Endothelial cell (in vitro differentiated cells): ENCODE results near the gene ENGASE. TPM values are rescaled to one million over a fixed set of nuclear protein-coding genes. Genes with fewer than 3 reads are reported as not detected.

Experiments used
- DNase-seq: peaks from one replicate; pipeline ENCODE4 v3.0.0; 2021; ENCODE audit warnings: low spot score
- H3K27ac Mint-ChIP-seq: one replicate; pipeline ENCODE4 v1.8.0; 2021; ENCODE audit warnings: mixed read lengths, inconsistent platforms; ENCODE audit not compliant: unreplicated experiment
- H3K27me3 Mint-ChIP-seq: one replicate; pipeline ENCODE4 v1.8.0; 2021; ENCODE audit warnings: mild to moderate bottlenecking, moderate library complexity, mixed read lengths, inconsistent platforms; ENCODE audit not compliant: unreplicated experiment
- H3K36me3 Mint-ChIP-seq: one replicate; pipeline ENCODE4 v1.8.0; 2021; ENCODE audit warnings: mild to moderate bottlenecking, low read depth, mixed read lengths, inconsistent platforms; ENCODE audit not compliant: unreplicated experiment
- H3K4me1 Mint-ChIP-seq: one replicate; pipeline ENCODE4 v1.8.0; 2021; ENCODE audit warnings: mild to moderate bottlenecking, mixed read lengths, inconsistent platforms; ENCODE audit not compliant: unreplicated experiment
- H3K4me3 Mint-ChIP-seq: one replicate; pipeline ENCODE4 v1.8.0; 2021; ENCODE audit warnings: mild to moderate bottlenecking, mixed read lengths, inconsistent platforms; ENCODE audit not compliant: unreplicated experiment
- H3K9me3 Mint-ChIP-seq: one replicate; pipeline ENCODE4 v1.8.0; 2021; ENCODE audit warnings: mixed read lengths, inconsistent platforms; ENCODE audit not compliant: unreplicated experiment
- CTCF ChIP-seq: fragments of 200-600 bp; sonication (generic); IDR thresholded peaks from one replicate; pipeline ENCODE4 v1.5.0; 2021; ENCODE audit warnings: antibody characterized with exemption; ENCODE audit not compliant: unreplicated experiment
- total RNA-seq: library from RNA; stranded (reverse); fragmentation: NEBNext Ultra II Directional; extraction: Animal tissue kit (Norgen Biotek cat#: 25700); gene quantifications from one replicate; pipeline ENCODE4 v1.2.1, GENCODE V29; 2021; ENCODE audit not compliant: unreplicated experiment

Gene ENGASE
- total RNA-seq, 1 donor from 2014 or later = 31.6 TPM

- Mint-ChIP-seq H3K36me3 (peaks cover 7% of the 10 kb centered on the region), H3K27me3 (peaks cover 20% of the 10 kb centered on the region), H3K4me1 (peaks cover 4% of the 10 kb centered on the region), H3K27ac (no peak overlapping the region), H3K9me3 (no peaks in the 10 kb centered on the region), H3K4me3 (no peak overlapping the region)
- DNase-seq = no peak
- no peak for TF ChIP-seq CTCF
Measured at GRCh38 chr17:79046197-79046915, 28.3 kb upstream of the ENGASE start.

GRCh38 chr17:79046916-79047280, 27.7 kb upstream of the ENGASE start:
- Mint-ChIP-seq H3K4me1 (peaks cover 4% of the 10 kb centered on the region), H3K9me3 (no peaks in the 10 kb centered on the region), H3K36me3 (peaks cover 7% of the 10 kb centered on the region), H3K27me3 (peaks cover 20% of the 10 kb centered on the region), H3K4me3 (no peak overlapping the region), H3K27ac (no peak overlapping the region)
- no peak for DNase-seq
- no peak for TF ChIP-seq CTCF

GRCh38 chr17:79047291-79047920, 27.2 kb upstream of the ENGASE start:
- H3K4me1 Mint-ChIP-seq = peaks cover 4% of the 10 kb centered on the region
- TF ChIP-seq CTCF = no peak
- H3K27ac Mint-ChIP-seq = no peak overlapping the region
- H3K9me3 Mint-ChIP-seq = no peaks in the 10 kb centered on the region
- H3K36me3 Mint-ChIP-seq = peaks cover 7% of the 10 kb centered on the region
- peaks cover 20% of the 10 kb centered on the region for H3K27me3 Mint-ChIP-seq
- no peak for DNase-seq
- H3K4me3 Mint-ChIP-seq = no peak overlapping the region

- Mint-ChIP-seq H3K27me3 (peaks cover 17% of the 10 kb centered on the region), H3K27ac (no peak overlapping the region), H3K36me3 (peaks cover 4% of the 10 kb centered on the region), H3K9me3 (no peaks in the 10 kb centered on the region), H3K4me1 (peaks cover 3% of the 10 kb centered on the region), H3K4me3 (no peak overlapping the region)
- no peak for TF ChIP-seq CTCF
- no peak for DNase-seq
Measured at GRCh38 chr17:79047923-79048825, 26.4 kb upstream of the ENGASE start.
